NCI-H1436 (cell line): ENCODE data around the gene DLK2.
"Not testable (repeated sequence)": the region's sequence is repeated elsewhere in the genome, so short reads cannot be mapped to it uniquely, and the experiment has no call there.

ENCODE experiments used
- DNase-seq: peaks from one replicate; lab custom pipeline; 2025; lab: John Stamatoyannopoulos, UW

Gene DLK2

GRCh38 chr6:43426928-43427405, 28.4 kb downstream of the DLK2 start:
- DNase-seq, result no peak

- not testable (repeated sequence) for DNase-seq
Measured at GRCh38 chr6:43425083-43425482, 30.3 kb downstream of the DLK2 start.

GRCh38 chr6:43421831-43422230, 33.5 kb downstream of the DLK2 start:
- no peak for DNase-seq

GRCh38 chr6:43420012-43420709, 35.2 kb downstream of the DLK2 start:
- no peak for DNase-seq

GRCh38 chr6:43416935-43417334, 38.4 kb downstream of the DLK2 start:
- DNase-seq, result no peak

GRCh38 chr6:43415275-43415674, 40.1 kb downstream of the DLK2 start:
- not testable (repeated sequence) for DNase-seq

- no peak for DNase-seq
Measured at GRCh38 chr6:43413002-43413401, 42.3 kb downstream of the DLK2 start.

GRCh38 chr6:43412541-43412940, 42.8 kb downstream of the DLK2 start:
- no peak for DNase-seq

GRCh38 chr6:43410776-43411175, 44.6 kb downstream of the DLK2 start:
- not testable (repeated sequence) for DNase-seq

GRCh38 chr6:43408259-43408658, 47.1 kb downstream of the DLK2 start:
- DNase-seq, result no peak

GRCh38 chr6:43407296-43407695, 48.1 kb downstream of the DLK2 start:
- DNase-seq, result no peak

- no peak for DNase-seq
Measured at GRCh38 chr6:43405354-43405753, 50.0 kb downstream of the DLK2 start.

GRCh38 chr6:43402820-43403219, 52.5 kb downstream of the DLK2 start:
- no peak for DNase-seq

- no peak for DNase-seq
Measured at GRCh38 chr6:43401730-43402129, 53.6 kb downstream of the DLK2 start.
